H1 (cell line): ENCODE measurements around the gene ATG4C. TPM values are rescaled to one million over a fixed set of nuclear protein-coding genes. Genes with fewer than 3 reads are reported as not detected.
A peak's percentile ranks its signal among the peaks of the same experiment; 100 is the strongest.

ENCODE experiments used
- HDAC2 ChIP-seq, 2 experiments: fragments of 300-600 bp in 1 of 2; sonication (generic) in 1 of 2; IDR thresholded peaks; 2 replicates each; pipeline ENCODE4 v1.6.1; 2011 to 2012; ENCODE audit warnings: low read depth in 2 of 2, low read length in 2 of 2, mild to moderate bottlenecking in 2 of 2, moderate library complexity in 2 of 2, borderline replicate concordance in 1 of 2, inconsistent platforms in 1 of 2
- NANOG ChIP-seq: IDR thresholded peaks from 2 replicates; pipeline ENCODE4 v1.6.1; 2011; ENCODE audit warnings: low read length, low read depth, mild to moderate bottlenecking, inconsistent platforms; ENCODE audit not compliant: insufficient read depth, poor library complexity, severe bottlenecking
- POLR2A ChIP-seq, 2 experiments: IDR thresholded peaks; 1 replicate in 1 of 2; 2 replicates in 1 of 2; pipeline ENCODE4 v1.6.1; 2011; ENCODE audit warnings: low read depth in 2 of 2, low read length in 2 of 2, mild to moderate bottlenecking in 2 of 2; ENCODE audit errors: control extremely low read depth in 1 of 2
- RFX5 ChIP-seq: IDR thresholded peaks from 2 replicates; pipeline ENCODE4 v1.6.1; 2011; ENCODE audit warnings: low read depth, low read length, improper control_type of control experiment, borderline replicate concordance
- TAF7 ChIP-seq: optimal IDR thresholded peaks from 2 replicates; pipeline ENCODE3; 2011; ENCODE audit warnings: low read depth, mild to moderate bottlenecking, inconsistent platforms, low read length, moderate library complexity, borderline replicate concordance
- TEAD4 ChIP-seq: IDR thresholded peaks from 2 replicates; pipeline ENCODE4 v1.6.1; 2012; ENCODE audit warnings: low read depth, low read length, inconsistent platforms, mixed read lengths
- polyA plus RNA-seq, 7 experiments: library from polyadenylated mRNA; depleted of rRNA in 3 of 7; stranded (reverse) in 5 of 7; unstranded in 2 of 7; fragments of >200 nt in 5 of 7; fragments of 200-250 nt in 2 of 7; gene quantifications; 1 replicate in 5 of 7; 2 replicates in 1 of 7; 4 replicates in 1 of 7; pipeline versions ENCODE4 v1.2.1 to v1.2.3, GENCODE V29; 2011 to 2013; ENCODE audit warnings: missing spikeins in 2 of 7, mixed read lengths in 2 of 7
- total RNA-seq: library from RNA; stranded (reverse); fragmentation: NEBNext Ultra II Directional; extraction: Animal tissue kit (Norgen Biotek cat#: 25700); gene quantifications from 2 replicates; pipeline ENCODE4 v1.2.1, GENCODE V29; 2021

Gene ATG4C
- total and polyA plus RNA-seq, 2 of the 8 experiments (the other 6 are each of a cell fraction or from before 2014, with no cell fraction given): 5.1 to 22.2 TPM

GRCh38 chr1:62783736-62784508 lies at the start of gene ATG4C (continued):
- TF ChIP-seq HDAC2 (IDR thresholded peaks at IDR 0.05; ENCODE audit: borderline replicate concordance in 1 of 2, low read depth in 2 of 2, low read length in 2 of 2) (0 out of 4 replicates have a peak, but pooled peaks of 1 of the 2 experiments have one; percentile 33), POLR2A (IDR thresholded peaks at IDR 0.05; ENCODE audit: control extremely low read depth in 1 of 2, low read depth in 2 of 2, low read length in 2 of 2) (peak; percentile 74 to 84), TEAD4 (peak; percentile 81), NANOG (peak; percentile 31), RFX5 (no peak), TAF7 (peak; percentile 56)
